ENCODE measurements around the gene MKI67.
"Not testable (repeated sequence)": the region's sequence is repeated elsewhere in the genome, so short reads cannot be mapped to it uniquely, and the experiment has no call there.

MKI67 gene

GRCh38 chr10:128158021-128158795 lies 32.0 kb upstream of the MKI67 start:
- Mint-ChIP-seq H3K27ac (no peak overlapping the region), H3K27me3 (peaks cover 2% of the 10 kb centered on the region), H3K4me3 (no peak overlapping the region), H3K4me1 (ENCODE audit: low read depth) (no peaks in the 10 kb centered on the region), H3K36me3 (no peaks in the 10 kb centered on the region), H3K9me3 (ENCODE audit: low read depth) (no peaks in the 10 kb centered on the region)

- Mint-ChIP-seq H3K27ac (no peak overlapping the region), H3K9me3 (ENCODE audit: low read depth) (no peaks in the 10 kb centered on the region), H3K4me1 (ENCODE audit: low read depth) (no peaks in the 10 kb centered on the region), H3K4me3 (no peak overlapping the region), H3K27me3 (peaks cover 2% of the 10 kb centered on the region), H3K36me3 (no peaks in the 10 kb centered on the region)
Measured at GRCh38 chr10:128156999-128157755, 31.0 kb upstream of the MKI67 start.

GRCh38 chr10:128152741-128153580 lies 26.7 kb upstream of the MKI67 start:
- no peak overlapping the region for H3K27ac Mint-ChIP-seq
- H3K4me1 Mint-ChIP-seq (ENCODE audit: low read depth) = peaks cover 2% of the 10 kb centered on the region
- H3K9me3 Mint-ChIP-seq (ENCODE audit: low read depth) = no peaks in the 10 kb centered on the region
- peaks cover 2% of the 10 kb centered on the region for H3K27me3 Mint-ChIP-seq
- no peak overlapping the region for H3K4me3 Mint-ChIP-seq
- no peaks in the 10 kb centered on the region for H3K36me3 Mint-ChIP-seq

DNA sequence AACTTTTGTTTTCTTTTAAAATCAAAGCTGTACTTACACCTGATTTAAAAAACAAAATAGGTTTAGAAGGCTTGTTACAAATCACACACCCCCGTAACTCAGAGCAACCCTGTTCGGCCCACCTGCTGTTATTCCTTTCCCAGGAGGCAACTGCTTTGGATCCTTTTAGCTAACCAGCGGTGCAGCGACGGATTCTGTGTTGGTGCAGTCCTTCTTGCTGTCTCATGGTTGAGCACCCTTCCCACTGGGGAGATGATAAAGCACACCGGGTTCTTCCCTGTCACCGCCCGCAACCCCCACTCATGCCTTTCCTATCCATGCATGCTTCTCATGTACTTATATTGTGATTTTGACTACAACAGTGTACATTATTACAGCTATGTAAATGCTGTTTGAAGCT lies 24.8 kb upstream of the MKI67 start:
- Mint-ChIP-seq H3K27ac (no peak overlapping the region), H3K27me3 (peaks cover 2% of the 10 kb centered on the region), H3K36me3 (no peaks in the 10 kb centered on the region), H3K4me3 (peak overlapping the region; percentile 70), H3K9me3 (ENCODE audit: low read depth) (no peaks in the 10 kb centered on the region), H3K4me1 (ENCODE audit: low read depth) (peaks cover 16% of the 10 kb centered on the region)

DNA sequence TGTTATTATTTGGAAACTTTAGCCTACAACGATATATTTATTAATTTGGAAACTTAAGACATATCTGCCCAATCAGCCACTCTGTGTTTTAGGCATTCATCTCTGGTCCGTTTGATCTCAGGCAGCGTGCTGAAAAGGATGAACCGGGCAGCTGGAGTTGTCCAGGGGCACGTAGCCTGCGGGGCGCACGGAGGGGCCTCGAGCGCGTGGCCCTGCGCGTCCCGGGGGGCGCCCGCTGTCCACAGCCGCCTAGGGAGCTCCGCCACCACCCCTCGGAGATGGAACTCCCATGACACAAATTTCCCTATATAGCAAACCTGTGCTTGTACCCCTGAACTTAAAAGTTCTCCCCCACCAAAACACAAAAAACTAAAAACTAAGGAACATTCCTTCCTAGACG lies 24.3 kb upstream of the MKI67 start:
- Mint-ChIP-seq H3K27me3 (no peaks in the 10 kb centered on the region), H3K9me3 (ENCODE audit: low read depth) (peaks cover 4% of the 10 kb centered on the region), H3K27ac (no peak overlapping the region), H3K36me3 (no peaks in the 10 kb centered on the region), H3K4me1 (ENCODE audit: low read depth) (peaks cover 19% of the 10 kb centered on the region), H3K4me3 (peak overlapping the region; percentile 70)

GRCh38 chr10:128150045-128150493 lies 23.8 kb upstream of the MKI67 start:
- H3K27me3 Mint-ChIP-seq = no peaks in the 10 kb centered on the region
- H3K27ac Mint-ChIP-seq = no peak overlapping the region
- peaks cover 9% of the 10 kb centered on the region for H3K9me3 Mint-ChIP-seq (ENCODE audit: low read depth)
- H3K4me3 Mint-ChIP-seq = peak overlapping the region; percentile 70
- H3K36me3 Mint-ChIP-seq = no peaks in the 10 kb centered on the region
- H3K4me1 Mint-ChIP-seq (ENCODE audit: low read depth) = peaks cover 19% of the 10 kb centered on the region

DNA sequence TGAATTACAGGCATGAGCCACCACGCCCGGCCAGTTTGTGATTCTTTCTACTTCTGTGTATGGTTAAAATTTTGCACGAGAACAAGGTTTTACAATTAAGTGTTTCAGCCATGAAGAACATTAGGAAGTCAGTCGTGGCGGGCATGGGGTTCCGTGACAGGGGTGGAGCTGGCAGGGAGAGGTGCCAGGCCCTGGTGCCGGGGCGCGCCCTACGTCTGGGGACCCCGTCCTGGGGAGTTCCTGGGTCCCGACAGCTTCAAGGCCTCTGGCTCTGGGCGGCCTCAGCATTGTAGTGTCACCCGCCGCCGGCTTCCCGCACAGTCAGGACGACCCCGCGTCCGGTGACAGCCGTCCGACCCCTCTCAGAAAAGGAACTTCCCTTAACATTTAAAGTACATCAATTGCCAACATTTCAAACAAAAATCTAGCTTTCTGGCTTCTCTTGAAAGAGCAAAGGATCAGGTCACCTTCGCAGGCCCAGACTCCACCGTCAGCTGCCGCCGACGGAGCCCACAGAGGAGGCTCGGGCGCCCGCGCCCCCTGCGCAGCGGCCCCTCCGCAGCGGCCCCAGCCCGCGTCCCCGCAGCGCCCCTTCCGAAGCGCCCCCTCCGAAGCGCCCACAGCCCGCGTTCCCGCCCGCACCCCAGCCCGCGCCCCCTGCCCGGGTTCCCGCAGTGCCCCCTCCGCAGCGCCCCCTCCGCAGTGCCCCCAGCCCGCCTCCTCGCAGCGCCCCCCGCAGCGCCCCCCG lies 23.2 kb upstream of the MKI67 start:
- Mint-ChIP-seq H3K9me3 (ENCODE audit: low read depth) (peaks cover 10% of the 10 kb centered on the region), H3K4me1 (ENCODE audit: low read depth) (peaks cover 19% of the 10 kb centered on the region), H3K27ac (no peak overlapping the region), H3K27me3 (no peaks in the 10 kb centered on the region), H3K36me3 (no peaks in the 10 kb centered on the region), H3K4me3 (peak overlapping the region; percentile 40)

DNA sequence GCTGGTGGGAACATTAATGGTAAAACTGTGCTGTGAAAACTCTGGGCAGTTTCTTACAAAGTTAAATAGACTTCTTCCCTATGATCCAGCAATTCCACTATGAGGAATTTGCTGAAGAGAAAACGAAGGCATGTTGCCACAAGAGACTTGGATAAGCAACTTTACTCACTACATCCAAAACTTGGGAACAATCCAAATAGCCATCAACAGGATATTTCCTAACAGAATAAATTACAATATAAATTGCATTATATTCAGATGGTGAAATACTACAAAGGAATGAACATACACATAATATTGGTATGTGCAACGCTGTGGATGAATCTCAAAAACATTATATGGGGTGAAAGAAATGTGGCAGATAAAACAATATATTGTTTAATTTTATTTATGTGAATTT lies 21.4 kb upstream of the MKI67 start:
- H3K27ac Mint-ChIP-seq = no peak overlapping the region
- no peaks in the 10 kb centered on the region for H3K36me3 Mint-ChIP-seq
- H3K4me1 Mint-ChIP-seq (ENCODE audit: low read depth) = peaks cover 19% of the 10 kb centered on the region
- peak overlapping the region; percentile 31 for H3K4me3 Mint-ChIP-seq
- no peaks in the 10 kb centered on the region for H3K27me3 Mint-ChIP-seq
- peaks cover 10% of the 10 kb centered on the region for H3K9me3 Mint-ChIP-seq (ENCODE audit: low read depth)

- H3K27me3 Mint-ChIP-seq = no peaks in the 10 kb centered on the region
- H3K9me3 Mint-ChIP-seq (ENCODE audit: low read depth) = peaks cover 10% of the 10 kb centered on the region
- H3K4me1 Mint-ChIP-seq (ENCODE audit: low read depth) = peaks cover 19% of the 10 kb centered on the region
- H3K36me3 Mint-ChIP-seq = no peaks in the 10 kb centered on the region
- peak overlapping the region; percentile 24 for H3K4me3 Mint-ChIP-seq
- H3K27ac Mint-ChIP-seq = no peak overlapping the region
Measured at GRCh38 chr10:128147064-128147463, 20.8 kb upstream of the MKI67 start.

DNA sequence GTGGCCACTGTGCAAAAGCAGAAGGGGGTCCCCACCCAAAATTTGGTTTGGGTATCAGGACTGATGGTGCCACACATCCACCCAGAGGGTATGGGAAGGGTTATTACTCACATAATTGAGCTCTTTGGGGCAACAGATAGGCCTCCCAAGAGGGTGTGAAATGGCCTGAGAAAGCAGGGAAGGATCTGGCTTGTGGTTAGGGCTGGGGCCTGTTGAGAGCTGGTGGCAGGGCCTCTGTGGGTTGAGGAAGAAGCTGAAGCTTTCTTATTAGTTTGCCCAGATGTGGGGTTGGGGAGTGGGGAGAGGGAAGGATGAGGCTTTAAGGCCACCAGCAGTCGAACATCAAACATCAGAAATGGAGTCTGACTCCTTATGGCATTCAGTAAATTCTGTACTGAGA lies 18.3 kb upstream of the MKI67 start:
- H3K4me3 Mint-ChIP-seq = no peak overlapping the region
- H3K27me3 Mint-ChIP-seq = no peaks in the 10 kb centered on the region
- peaks cover 10% of the 10 kb centered on the region for H3K9me3 Mint-ChIP-seq (ENCODE audit: low read depth)
- H3K4me1 Mint-ChIP-seq (ENCODE audit: low read depth) = peaks cover 18% of the 10 kb centered on the region
- no peak overlapping the region for H3K27ac Mint-ChIP-seq
- no peaks in the 10 kb centered on the region for H3K36me3 Mint-ChIP-seq

GRCh38 chr10:128143531-128143930 lies 17.3 kb upstream of the MKI67 start:
- H3K36me3 Mint-ChIP-seq = no peaks in the 10 kb centered on the region
- no peaks in the 10 kb centered on the region for H3K27me3 Mint-ChIP-seq
- no peak overlapping the region for H3K27ac Mint-ChIP-seq
- H3K4me3 Mint-ChIP-seq = no peak overlapping the region
- H3K9me3 Mint-ChIP-seq (ENCODE audit: low read depth) = peaks cover 10% of the 10 kb centered on the region
- peaks cover 18% of the 10 kb centered on the region for H3K4me1 Mint-ChIP-seq (ENCODE audit: low read depth)

GRCh38 chr10:128140425-128140824 lies 14.2 kb upstream of the MKI67 start:
- no peak overlapping the region for H3K4me3 Mint-ChIP-seq
- no peaks in the 10 kb centered on the region for H3K27me3 Mint-ChIP-seq
- H3K36me3 Mint-ChIP-seq = no peaks in the 10 kb centered on the region
- peaks cover 5% of the 10 kb centered on the region for H3K9me3 Mint-ChIP-seq (ENCODE audit: low read depth)
- no peaks in the 10 kb centered on the region for H3K4me1 Mint-ChIP-seq (ENCODE audit: low read depth)
- H3K27ac Mint-ChIP-seq = no peak overlapping the region

DNA sequence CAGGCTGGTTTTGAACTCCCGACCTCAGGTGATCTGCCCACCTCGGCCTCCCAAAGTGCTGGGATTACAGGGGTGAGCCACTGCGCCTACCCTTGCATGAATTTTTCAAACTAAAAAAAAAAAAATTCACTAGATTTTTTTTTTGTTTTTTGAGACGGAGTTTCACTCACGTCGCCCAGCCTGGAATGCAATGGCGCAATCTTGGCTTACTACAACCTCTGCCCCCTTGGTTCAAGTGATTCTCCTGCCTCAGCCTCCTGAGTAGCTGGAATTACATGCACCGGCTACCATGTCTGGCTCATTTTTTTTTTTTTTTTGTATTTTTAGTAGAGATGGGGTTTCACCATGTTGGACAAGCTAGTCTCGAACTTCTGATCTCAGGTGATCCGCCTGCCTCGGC lies 12.2 kb upstream of the MKI67 start:
- H3K9me3 Mint-ChIP-seq (ENCODE audit: low read depth); H3K4me1 Mint-ChIP-seq (ENCODE audit: low read depth); H3K27ac Mint-ChIP-seq; H3K27me3 Mint-ChIP-seq; H3K36me3 Mint-ChIP-seq; H3K4me3 Mint-ChIP-seq: not testable (repeated sequence)

- no peaks in the 10 kb centered on the region for H3K4me1 Mint-ChIP-seq (ENCODE audit: low read depth)
- no peaks in the 10 kb centered on the region for H3K9me3 Mint-ChIP-seq (ENCODE audit: low read depth)
- H3K27me3 Mint-ChIP-seq = no peaks in the 10 kb centered on the region
- no peak overlapping the region for H3K4me3 Mint-ChIP-seq
- H3K36me3 Mint-ChIP-seq = no peaks in the 10 kb centered on the region
- no peak overlapping the region for H3K27ac Mint-ChIP-seq
Measured at GRCh38 chr10:128137877-128138276, 11.7 kb upstream of the MKI67 start.
